HepG2 (cell line): ENCODE data around the gene LMCD1. TPM values are rescaled to one million over a fixed set of nuclear protein-coding genes. Genes with fewer than 3 reads are reported as not detected.

ENCODE experiments used
- ARHGAP35 ChIP-seq: sonication (generic); formaldehyde crosslinking; IDR thresholded peaks from 2 replicates; pipeline ENCODE4 v1.9.0; 2022; ENCODE audit warnings: mild to moderate bottlenecking, inconsistent platforms, moderate library complexity, missing genetic modification reagents, borderline replicate concordance
- CBX2 ChIP-seq, 2 experiments: fragments of 200-600 bp in 1 of 2; sonication (generic); formaldehyde crosslinking in 1 of 2; IDR thresholded peaks; 2 replicates each; pipeline versions ENCODE4 v1.7.0 to v1.8.1; 2018 to 2022; ENCODE audit warnings: low read depth in 2 of 2, low read length in 1 of 2, mild to moderate bottlenecking in 1 of 2, missing genetic modification reagents in 1 of 2
- DR1 ChIP-seq: sonication (generic); formaldehyde crosslinking; IDR thresholded peaks from 2 replicates; pipeline ENCODE4 v1.8.0; 2021; ENCODE audit warnings: mild to moderate bottlenecking, missing genetic modification reagents, inconsistent platforms
- ETV5 ChIP-seq: IDR thresholded peaks from 2 replicates; pipeline ENCODE4 v1.6.1; 2018; ENCODE audit warnings: missing biosample characterization, missing genetic modification reagents, inconsistent platforms, borderline replicate concordance
- GFI1 ChIP-seq: sonication (generic); formaldehyde crosslinking; IDR thresholded peaks from 2 replicates; pipeline ENCODE4 v1.5.0; 2020; ENCODE audit warnings: missing genetic modification reagents, mild to moderate bottlenecking, borderline replicate concordance
- HCFC1 ChIP-seq: fragments of 150-350 bp; IDR thresholded peaks from 2 replicates; pipeline ENCODE4 v1.6.1; 2014; ENCODE audit warnings: low read depth, low read length
- KLF16 ChIP-seq, 2 experiments: sonication (generic) in 1 of 2; formaldehyde crosslinking in 1 of 2; IDR thresholded peaks; 2 replicates each; pipeline versions ENCODE4 v1.6.1 to v1.8.0; 2016 to 2023; ENCODE audit warnings: missing genetic modification reagents in 2 of 2, missing compliant biosample characterization in 1 of 2
- NR1H2 ChIP-seq: sonication (generic); formaldehyde crosslinking; IDR thresholded peaks from 2 replicates; pipeline ENCODE4 v1.8.1; 2022; ENCODE audit warnings: low read depth, missing genetic modification reagents, borderline replicate concordance
- RORA ChIP-seq: sonication (generic); formaldehyde crosslinking; IDR thresholded peaks from 2 replicates; pipeline ENCODE4 v1.5.0; 2020; ENCODE audit warnings: mild to moderate bottlenecking, missing genetic modification reagents, moderate library complexity
- SKI ChIP-seq: fragments of 450-650 bp; IDR thresholded peaks from one replicate; pipeline ENCODE4 v1.6.1; 2018; ENCODE audit warnings: mild to moderate bottlenecking; ENCODE audit not compliant: partially characterized antibody
- SMAD3 ChIP-seq: sonication (generic); formaldehyde crosslinking; IDR thresholded peaks from 2 replicates; pipeline ENCODE4 v1.4.0; 2020; ENCODE audit warnings: missing genetic modification reagents
- ZNF180 ChIP-seq: sonication (generic); formaldehyde crosslinking; IDR thresholded peaks from 2 replicates; pipeline ENCODE4 v1.4.0; 2020; ENCODE audit warnings: low read depth, missing genetic modification reagents, borderline replicate concordance
- ZNF205 ChIP-seq: IDR thresholded peaks from 2 replicates; pipeline ENCODE4 v1.6.1; 2018; ENCODE audit warnings: missing biosample characterization, missing genetic modification reagents
- ZNF766 ChIP-seq: sonication (generic); formaldehyde crosslinking; IDR thresholded peaks from 2 replicates; pipeline ENCODE4 v1.5.0; 2020; ENCODE audit warnings: missing genetic modification reagents, borderline replicate concordance
- ZNF792 ChIP-seq: IDR thresholded peaks from 2 replicates; pipeline ENCODE4 v1.6.1; 2016
- ZNF816 ChIP-seq: sonication (generic); formaldehyde crosslinking; IDR thresholded peaks from 2 replicates; pipeline ENCODE4 v1.8.0; 2022; ENCODE audit warnings: missing genetic modification reagents, mild to moderate bottlenecking, borderline replicate concordance
- polyA plus RNA-seq, 8 experiments: library from polyadenylated mRNA; depleted of rRNA in 3 of 8; stranded (reverse) in 7 of 8; unstranded in 1 of 8; fragments of >200 nt; fragmentation: Illumina TruSeq in 4 of 8; extraction: Trizol in 4 of 8; gene quantifications; 2 replicates each; pipeline versions ENCODE4 v1.2.1 to v1.2.3, GENCODE V29; 2011 to 2016; ENCODE audit warnings: low read depth in 4 of 8, missing spikeins in 1 of 8, mixed read lengths in 1 of 8; ENCODE audit not compliant: insufficient read depth in 1 of 8
- total RNA-seq, 5 experiments: library from RNA; depleted of rRNA; stranded (reverse); fragments of >200 nt; fragmentation: Illumina TruSeq; extraction: Trizol; gene quantifications; 2 replicates each; pipeline ENCODE4 v1.2.3, GENCODE V29; 2016; ENCODE audit warnings: low read depth in 1 of 5
- TF ChIP-seq, protein P1 (sequence below): sonication (generic); formaldehyde crosslinking; IDR thresholded peaks from 2 replicates; pipeline ENCODE4 v1.8.0; 2023; ENCODE audit warnings: mild to moderate bottlenecking, missing genetic modification reagents
- TF ChIP-seq, protein P2 (sequence below): IDR thresholded peaks from 2 replicates; pipeline ENCODE4 v1.6.1; 2016; ENCODE audit warnings: low read depth, missing genetic modification reagents, missing compliant biosample characterization
- TF ChIP-seq, protein P3 (sequence below): sonication (generic); formaldehyde crosslinking; IDR thresholded peaks from 2 replicates; pipeline ENCODE4 v1.4.0; 2020; ENCODE audit warnings: missing genetic modification reagents

LMCD1 gene
- total and polyA plus RNA-seq, 2 of the 13 experiments (the other 11 are each of a cell fraction or from before 2014, with no cell fraction given) = 6.2 to 7.1 TPM

DNA sequence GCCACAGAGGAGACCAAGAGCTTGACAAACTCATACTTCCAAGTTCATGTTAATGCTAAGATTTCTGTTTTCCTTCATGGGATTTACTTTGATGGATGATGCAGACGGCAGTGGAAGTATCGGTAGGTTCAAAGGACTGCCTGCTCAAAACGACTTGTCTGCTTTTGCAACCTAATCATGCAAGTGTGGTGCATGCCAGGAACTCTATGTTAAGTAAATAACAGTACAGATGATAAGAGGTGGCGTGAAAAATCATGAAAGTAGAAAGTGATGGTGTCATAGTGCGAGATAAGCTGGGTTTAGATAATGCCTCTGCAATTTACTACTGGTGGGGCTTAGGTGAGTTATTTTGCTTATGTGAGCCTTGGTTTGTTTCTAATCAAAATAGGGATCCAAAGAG, 14.7 kb upstream of the LMCD1 start (continued):
- TF ChIP-seq CBX2 (IDR thresholded peaks at IDR 0.05; ENCODE audit: low read depth, low read length) (no peak), CBX2 (CRISPR knock-in tag; IDR thresholded peaks at IDR 0.05; ENCODE audit: low read depth) (no peak), SKI (peak; percentile 80), NR1H2 (CRISPR knock-in tag) (no peak), RORA (no peak), SMAD3 (CRISPR knock-in tag) (peak; percentile 82), GFI1 (CRISPR knock-in tag) (peak; percentile 49; the same call in 1 of the 2 replicates), ZNF766 (CRISPR knock-in tag) (no peak), DR1 (CRISPR knock-in tag) (no peak), ZNF180 (CRISPR knock-in tag) (no peak), HCFC1 (no peak), ARHGAP35 (CRISPR knock-in tag) (no peak), ZNF792 (CRISPR knock-in tag) (no peak), KLF16 (CRISPR knock-in tag; IDR thresholded peaks at IDR 0.05) (peak in 1 of 2 experiments; percentile 67; a peak in 1 of 4 replicates), ETV5 (CRISPR knock-in tag) (peak; percentile 71; the same call in 1 of the 2 replicates), ZNF816 (CRISPR knock-in tag) (no peak), ZNF205 (CRISPR knock-in tag) (no peak)
- TF ChIP-seq, protein P1, sequence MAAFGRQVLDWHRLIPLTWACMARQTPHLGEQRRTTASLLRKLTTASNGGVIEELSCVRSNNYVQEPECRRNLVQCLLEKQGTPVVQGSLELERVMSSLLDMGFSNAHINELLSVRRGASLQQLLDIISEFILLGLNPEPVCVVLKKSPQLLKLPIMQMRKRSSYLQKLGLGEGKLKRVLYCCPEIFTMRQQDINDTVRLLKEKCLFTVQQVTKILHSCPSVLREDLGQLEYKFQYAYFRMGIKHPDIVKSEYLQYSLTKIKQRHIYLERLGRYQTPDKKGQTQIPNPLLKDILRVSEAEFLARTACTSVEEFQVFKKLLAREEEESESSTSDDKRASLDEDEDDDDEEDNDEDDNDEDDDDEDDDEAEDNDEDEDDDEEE (CRISPR knock-in tag) = no peak
- TF ChIP-seq, protein P2, sequence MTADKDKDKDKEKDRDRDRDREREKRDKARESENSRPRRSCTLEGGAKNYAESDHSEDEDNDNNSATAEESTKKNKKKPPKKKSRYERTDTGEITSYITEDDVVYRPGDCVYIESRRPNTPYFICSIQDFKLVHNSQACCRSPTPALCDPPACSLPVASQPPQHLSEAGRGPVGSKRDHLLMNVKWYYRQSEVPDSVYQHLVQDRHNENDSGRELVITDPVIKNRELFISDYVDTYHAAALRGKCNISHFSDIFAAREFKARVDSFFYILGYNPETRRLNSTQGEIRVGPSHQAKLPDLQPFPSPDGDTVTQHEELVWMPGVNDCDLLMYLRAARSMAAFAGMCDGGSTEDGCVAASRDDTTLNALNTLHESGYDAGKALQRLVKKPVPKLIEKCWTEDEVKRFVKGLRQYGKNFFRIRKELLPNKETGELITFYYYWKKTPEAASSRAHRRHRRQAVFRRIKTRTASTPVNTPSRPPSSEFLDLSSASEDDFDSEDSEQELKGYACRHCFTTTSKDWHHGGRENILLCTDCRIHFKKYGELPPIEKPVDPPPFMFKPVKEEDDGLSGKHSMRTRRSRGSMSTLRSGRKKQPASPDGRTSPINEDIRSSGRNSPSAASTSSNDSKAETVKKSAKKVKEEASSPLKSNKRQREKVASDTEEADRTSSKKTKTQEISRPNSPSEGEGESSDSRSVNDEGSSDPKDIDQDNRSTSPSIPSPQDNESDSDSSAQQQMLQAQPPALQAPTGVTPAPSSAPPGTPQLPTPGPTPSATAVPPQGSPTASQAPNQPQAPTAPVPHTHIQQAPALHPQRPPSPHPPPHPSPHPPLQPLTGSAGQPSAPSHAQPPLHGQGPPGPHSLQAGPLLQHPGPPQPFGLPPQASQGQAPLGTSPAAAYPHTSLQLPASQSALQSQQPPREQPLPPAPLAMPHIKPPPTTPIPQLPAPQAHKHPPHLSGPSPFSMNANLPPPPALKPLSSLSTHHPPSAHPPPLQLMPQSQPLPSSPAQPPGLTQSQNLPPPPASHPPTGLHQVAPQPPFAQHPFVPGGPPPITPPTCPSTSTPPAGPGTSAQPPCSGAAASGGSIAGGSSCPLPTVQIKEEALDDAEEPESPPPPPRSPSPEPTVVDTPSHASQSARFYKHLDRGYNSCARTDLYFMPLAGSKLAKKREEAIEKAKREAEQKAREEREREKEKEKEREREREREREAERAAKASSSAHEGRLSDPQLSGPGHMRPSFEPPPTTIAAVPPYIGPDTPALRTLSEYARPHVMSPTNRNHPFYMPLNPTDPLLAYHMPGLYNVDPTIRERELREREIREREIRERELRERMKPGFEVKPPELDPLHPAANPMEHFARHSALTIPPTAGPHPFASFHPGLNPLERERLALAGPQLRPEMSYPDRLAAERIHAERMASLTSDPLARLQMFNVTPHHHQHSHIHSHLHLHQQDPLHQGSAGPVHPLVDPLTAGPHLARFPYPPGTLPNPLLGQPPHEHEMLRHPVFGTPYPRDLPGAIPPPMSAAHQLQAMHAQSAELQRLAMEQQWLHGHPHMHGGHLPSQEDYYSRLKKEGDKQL = peak; percentile 85
- TF ChIP-seq, protein P3, sequence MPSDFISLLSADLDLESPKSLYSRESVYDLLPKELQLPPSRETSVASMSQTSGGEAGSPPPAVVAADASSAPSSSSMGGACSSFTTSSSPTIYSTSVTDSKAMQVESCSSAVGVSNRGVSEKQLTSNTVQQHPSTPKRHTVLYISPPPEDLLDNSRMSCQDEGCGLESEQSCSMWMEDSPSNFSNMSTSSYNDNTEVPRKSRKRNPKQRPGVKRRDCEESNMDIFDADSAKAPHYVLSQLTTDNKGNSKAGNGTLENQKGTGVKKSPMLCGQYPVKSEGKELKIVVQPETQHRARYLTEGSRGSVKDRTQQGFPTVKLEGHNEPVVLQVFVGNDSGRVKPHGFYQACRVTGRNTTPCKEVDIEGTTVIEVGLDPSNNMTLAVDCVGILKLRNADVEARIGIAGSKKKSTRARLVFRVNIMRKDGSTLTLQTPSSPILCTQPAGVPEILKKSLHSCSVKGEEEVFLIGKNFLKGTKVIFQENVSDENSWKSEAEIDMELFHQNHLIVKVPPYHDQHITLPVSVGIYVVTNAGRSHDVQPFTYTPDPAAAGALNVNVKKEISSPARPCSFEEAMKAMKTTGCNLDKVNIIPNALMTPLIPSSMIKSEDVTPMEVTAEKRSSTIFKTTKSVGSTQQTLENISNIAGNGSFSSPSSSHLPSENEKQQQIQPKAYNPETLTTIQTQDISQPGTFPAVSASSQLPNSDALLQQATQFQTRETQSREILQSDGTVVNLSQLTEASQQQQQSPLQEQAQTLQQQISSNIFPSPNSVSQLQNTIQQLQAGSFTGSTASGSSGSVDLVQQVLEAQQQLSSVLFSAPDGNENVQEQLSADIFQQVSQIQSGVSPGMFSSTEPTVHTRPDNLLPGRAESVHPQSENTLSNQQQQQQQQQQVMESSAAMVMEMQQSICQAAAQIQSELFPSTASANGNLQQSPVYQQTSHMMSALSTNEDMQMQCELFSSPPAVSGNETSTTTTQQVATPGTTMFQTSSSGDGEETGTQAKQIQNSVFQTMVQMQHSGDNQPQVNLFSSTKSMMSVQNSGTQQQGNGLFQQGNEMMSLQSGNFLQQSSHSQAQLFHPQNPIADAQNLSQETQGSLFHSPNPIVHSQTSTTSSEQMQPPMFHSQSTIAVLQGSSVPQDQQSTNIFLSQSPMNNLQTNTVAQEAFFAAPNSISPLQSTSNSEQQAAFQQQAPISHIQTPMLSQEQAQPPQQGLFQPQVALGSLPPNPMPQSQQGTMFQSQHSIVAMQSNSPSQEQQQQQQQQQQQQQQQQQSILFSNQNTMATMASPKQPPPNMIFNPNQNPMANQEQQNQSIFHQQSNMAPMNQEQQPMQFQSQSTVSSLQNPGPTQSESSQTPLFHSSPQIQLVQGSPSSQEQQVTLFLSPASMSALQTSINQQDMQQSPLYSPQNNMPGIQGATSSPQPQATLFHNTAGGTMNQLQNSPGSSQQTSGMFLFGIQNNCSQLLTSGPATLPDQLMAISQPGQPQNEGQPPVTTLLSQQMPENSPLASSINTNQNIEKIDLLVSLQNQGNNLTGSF (CRISPR knock-in tag) = no peak
